B cell (primary cell): ENCODE measurements around the gene CFAP20DC. TPM values are rescaled to one million over a fixed set of nuclear protein-coding genes. Genes with fewer than 3 reads are reported as not detected.
"Not testable (repeated sequence)": the region's sequence is repeated elsewhere in the genome, so short reads cannot be mapped to it uniquely, and the experiment has no call there.

Experiments used
- ATAC-seq: fragments of 200-7000 bp; cut with Tn5 transposase; one replicate; pipeline ENCODE4 v1.10.0; 2021; ENCODE audit warnings: low read depth, mild to moderate bottlenecking, moderate number of reproducible peaks, moderate library complexity
- CTCF ChIA-PET: fragments of 350-600 bp; sonication (Branson Sonifier 250); formaldehyde crosslinking; loops from one replicate; lab custom pipeline; 2021; ENCODE audit warnings: antibody characterized with exemption, inconsistent platforms; lab: Charles Lee
- POLR2A ChIA-PET: fragments of 350-600 bp; sonication (Branson Sonifier 250); formaldehyde crosslinking; loops from one replicate; lab custom pipeline; 2021; ENCODE audit warnings: antibody characterized with exemption; lab: Charles Lee
- DNase-seq: peaks from one replicate; pipeline ENCODE4 v3.0.0; 2013
- H2AFZ ChIP-seq: 2 replicates; pipeline ENCODE4 v1.6.1; 2012; ENCODE audit warnings: mild to moderate bottlenecking, low read depth, low read length; ENCODE audit not compliant: insufficient read depth, poor library complexity, severe bottlenecking
- H3K27ac ChIP-seq, 2 donors: 1 replicate in 1 of 2; 2 replicates in 1 of 2; pipeline ENCODE4 v1.5.1; 2012 to 2013; ENCODE audit warnings: low read length in 2 of 2, mild to moderate bottlenecking in 2 of 2, moderate library complexity in 1 of 2
- H3K27me3 ChIP-seq, 4 experiments: fragments of 200-600 bp in 1 of 4; sonication (generic) in 1 of 4; replicated peaks in 1 of 4; 1 replicate in 2 of 4; 2 replicates in 2 of 4; pipeline versions ENCODE4 v1.6.1 to v1.7.0; 2013 to 2016; ENCODE audit warnings: low read length in 3 of 4, mild to moderate bottlenecking in 2 of 4, mixed read lengths in 1 of 4, moderate library complexity in 1 of 4; ENCODE audit not compliant: insufficient read depth in 4 of 4, control insufficient read depth in 3 of 4; ENCODE audit errors: control extremely low read depth in 1 of 4
- H3K36me3 ChIP-seq, 2 experiments: replicated peaks in 1 of 2; 1 replicate in 1 of 2; 2 replicates in 1 of 2; pipeline versions ENCODE4 v1.6.1 to v1.7.1; 2013; ENCODE audit warnings: low read length in 1 of 2; ENCODE audit not compliant: insufficient read depth in 2 of 2, control insufficient read depth in 1 of 2; ENCODE audit errors: control extremely low read depth in 1 of 2, extremely low read depth in 1 of 2
- H3K4me1 ChIP-seq, 2 donors: fragments of 200-600 bp in 1 of 2; sonication (generic) in 1 of 2; 1 replicate in 1 of 2; 2 replicates in 1 of 2; pipeline versions ENCODE4 v1.5.1 to v1.6.1; 2013 to 2017; ENCODE audit warnings: low read length in 2 of 2; ENCODE audit not compliant: control insufficient read depth in 2 of 2, insufficient read depth in 2 of 2
- H3K4me2 ChIP-seq: replicated peaks from 2 replicates; pipeline ENCODE3; 2012; ENCODE audit warnings: mild to moderate bottlenecking, low read depth, low read length; ENCODE audit not compliant: poor library complexity, severe bottlenecking
- H3K4me3 ChIP-seq, 5 experiments: fragments of 200-600 bp in 1 of 5; sonication (generic) in 1 of 5; 1 replicate in 3 of 5; 2 replicates in 2 of 5; pipeline versions ENCODE4 v1.5.1 to v1.7.0; 2011 to 2016; ENCODE audit warnings: low read length in 4 of 5, mild to moderate bottlenecking in 4 of 5, low read depth in 2 of 5, control low read depth in 1 of 5, moderate library complexity in 1 of 5; ENCODE audit not compliant: insufficient read depth in 1 of 5; ENCODE audit errors: control extremely low read depth in 1 of 5, extremely low read depth in 1 of 5
- H3K79me2 ChIP-seq: fragments of 200-600 bp; sonication (generic); one replicate; pipeline ENCODE4 v1.6.0; 2016; ENCODE audit warnings: low read length; ENCODE audit not compliant: control insufficient read depth, insufficient read depth
- H3K9ac ChIP-seq: fragments of 200-600 bp; sonication (generic); 2 replicates; pipeline ENCODE4 v1.6.1; 2017; ENCODE audit warnings: mild to moderate bottlenecking, low read length, moderate library complexity
- H3K9me3 ChIP-seq, 3 donors: one replicate each; pipeline versions ENCODE4 v1.6.1 to v1.7.1; 2013; ENCODE audit warnings: low read length in 2 of 3; ENCODE audit not compliant: control insufficient read depth in 2 of 3, insufficient read depth in 1 of 3; ENCODE audit errors: control extremely low read depth in 1 of 3
- H4K20me1 ChIP-seq: 2 replicates; pipeline ENCODE4 v1.6.0; 2012; ENCODE audit warnings: mild to moderate bottlenecking, low read length; ENCODE audit not compliant: insufficient read depth, control insufficient read depth, poor library complexity, severe bottlenecking
- H3K27ac Mint-ChIP-seq: one replicate; pipeline ENCODE4 v1.8.0; 2021; ENCODE audit warnings: mixed read lengths
- H3K27me3 Mint-ChIP-seq: one replicate; pipeline ENCODE4 v1.8.0; 2021; ENCODE audit warnings: mixed read lengths
- H3K4me1 Mint-ChIP-seq: one replicate; pipeline ENCODE4 v1.8.0; 2021; ENCODE audit warnings: mixed read lengths
- H3K4me3 Mint-ChIP-seq: one replicate; pipeline ENCODE4 v1.8.0; 2021; ENCODE audit warnings: mixed read lengths
- H3K9me3 Mint-ChIP-seq: one replicate; pipeline ENCODE4 v1.8.0; 2022; ENCODE audit warnings: mixed read lengths; ENCODE audit not compliant: insufficient read depth
- CTCF ChIP-seq: fragments of 200-600 bp; IDR thresholded peaks from one replicate; pipeline ENCODE4 v1.8.0; 2022; ENCODE audit warnings: antibody characterized with exemption, mild to moderate bottlenecking
- EZH2 ChIP-seq: IDR thresholded peaks from 2 replicates; pipeline ENCODE4 v1.6.1; 2012; ENCODE audit warnings: borderline replicate concordance, low read depth, mild to moderate bottlenecking, moderate library complexity, low read length; ENCODE audit not compliant: insufficient read depth, poor library complexity, severe bottlenecking
- WGBS: methylation state at CpG from one replicate; pipeline ENCODE4 v1.1.5; 2013; ENCODE audit warnings: missing lambda C conversion rate; ENCODE audit not compliant: insufficient coverage; 5-methylcytosine and 5-hydroxymethylcytosine counted together
- intact Hi-C: fragments of 100-400 bp; cut with micrococcal nuclease; formaldehyde crosslinking; loops from one replicate; pipeline ENCODE4 v1.10.0; 2022
- polyA plus RNA-seq: library from polyadenylated mRNA; depleted of rRNA; stranded (reverse); fragments of >200 nt; gene quantifications from 2 replicates; pipeline ENCODE4 v1.2.3, GENCODE V29; 2012
- total RNA-seq, 2 donors: library from RNA; stranded (reverse); fragments of 120-200 nt in 1 of 2; gene quantifications; 1 replicate in 1 of 2; 2 replicates in 1 of 2; pipeline versions ENCODE4 v1.2.3 to v1.2.4, GENCODE V29; 2013 to 2022

The CFAP20DC gene
- total and polyA plus RNA-seq, 2 donors (not counting 1 experiment from before 2014, with no cell fraction given): 0.27 to 1.2 TPM

DNA sequence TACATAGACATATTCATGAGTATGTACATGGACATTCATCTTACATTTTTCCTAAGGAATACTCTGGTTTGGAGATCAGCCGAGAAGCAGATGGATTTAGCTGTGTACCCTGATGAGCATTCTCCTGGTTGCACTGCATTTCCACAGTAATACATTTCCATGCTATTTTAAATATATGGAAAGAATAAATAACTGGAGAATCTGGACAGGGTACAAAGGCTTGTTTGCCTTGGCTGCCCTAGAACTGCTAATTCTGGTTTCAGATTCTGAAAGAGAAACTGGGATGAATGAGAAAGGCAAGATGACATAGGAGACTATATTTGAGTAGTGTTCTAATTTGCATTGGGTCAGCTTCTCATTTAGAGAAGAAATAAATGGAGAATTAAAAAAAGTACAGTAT lies 192.4 kb downstream of the CFAP20DC start:
- TF ChIP-seq EZH2: no peak
- TF ChIP-seq CTCF: no peak
- DNase-seq: no peak
- Histone ChIP-seq H3K27me3 (no peaks in the 10 kb centered on the region), H2AFZ (no peak overlapping the region), H3K4me1 (peaks cover 5 to 13% of the 10 kb centered on the region in 2 donors), H3K4me3 (no peak overlapping the region), H3K36me3 (no peaks in the 10 kb centered on the region), H3K4me2 (peak overlapping the region; percentile 17), H3K27ac (no peak overlapping the region), H3K9me3 (no peaks in the 10 kb centered on the region), H3K79me2 (no peaks in the 10 kb centered on the region), H3K9ac (no peak overlapping the region), H4K20me1 (no peaks in the 10 kb centered on the region)
- WGBS: no CpG with 5 or more reads among the region's 1 CpG
- H3K27ac Mint-ChIP-seq: no peak overlapping the region
- ATAC-seq: no peak
- H3K27me3 Mint-ChIP-seq: no peaks in the 10 kb centered on the region
- no peak overlapping the region for H3K4me3 Mint-ChIP-seq
- POLR2A ChIA-PET: no interaction called here
- H3K4me1 Mint-ChIP-seq: peaks cover 22% of the 10 kb centered on the region
- intact Hi-C loops: no loop called here
- H3K9me3 Mint-ChIP-seq: no peaks in the 10 kb centered on the region
- CTCF ChIA-PET: no interaction called here

DNA sequence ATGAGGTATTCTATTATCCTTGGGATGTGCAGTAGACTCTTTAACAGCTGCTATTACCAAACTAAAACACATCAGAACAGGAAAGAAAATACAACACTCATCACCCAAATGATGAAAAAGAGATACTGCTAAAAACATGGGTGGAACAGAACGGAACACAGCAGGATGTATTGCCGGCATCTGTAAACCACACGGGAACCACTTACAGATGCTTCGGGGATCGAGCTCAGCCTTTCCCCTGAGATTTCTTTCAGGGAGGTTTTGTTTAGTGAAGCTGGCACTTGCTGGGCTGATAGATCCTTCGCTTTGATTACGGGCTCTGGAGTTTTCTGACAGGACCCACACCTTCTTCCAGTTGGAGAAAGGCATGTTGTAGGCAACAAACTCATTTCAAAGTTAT lies 201.0 kb downstream of the CFAP20DC start:
- Histone ChIP-seq H3K9ac (no peak overlapping the region), H3K36me3 (no peaks in the 10 kb centered on the region), H2AFZ (no peak overlapping the region), H3K4me1 (no peaks in the 10 kb centered on the region), H3K27me3 (no peaks in the 10 kb centered on the region), H3K9me3 (no peaks in the 10 kb centered on the region), H4K20me1 (no peaks in the 10 kb centered on the region), H3K27ac (no peak overlapping the region), H3K4me3 (no peak overlapping the region), H3K4me2 (no peak overlapping the region), H3K79me2 (no peaks in the 10 kb centered on the region)
- ChIA-PET CTCF (no interaction called here), POLR2A (no interaction called here)
- ATAC-seq: no peak
- Mint-ChIP-seq H3K27me3 (peaks cover 3% of the 10 kb centered on the region), H3K9me3 (no peaks in the 10 kb centered on the region), H3K4me3 (no peak overlapping the region), H3K4me1 (peaks cover 4% of the 10 kb centered on the region), H3K27ac (no peak overlapping the region)
- intact Hi-C loops: no loop called here
- 13% methylated on average over 7 of the region's 7 CpGs for WGBS
- no peak for DNase-seq
- no peak for TF ChIP-seq CTCF
- TF ChIP-seq EZH2: no peak

- H3K4me3 Mint-ChIP-seq, H3K4me1 Mint-ChIP-seq, H2AFZ ChIP-seq, H3K4me1 ChIP-seq, DNase-seq, CTCF ChIA-PET, H3K36me3 ChIP-seq, H3K27me3 Mint-ChIP-seq, H4K20me1 ChIP-seq, H3K9me3 ChIP-seq, intact Hi-C loops, ATAC-seq, H3K4me3 ChIP-seq, H3K27me3 ChIP-seq, H3K9me3 Mint-ChIP-seq, H3K27ac Mint-ChIP-seq, POLR2A ChIA-PET, H3K4me2 ChIP-seq, H3K79me2 ChIP-seq, H3K27ac ChIP-seq, H3K9ac ChIP-seq: not testable (repeated sequence)
- 97% methylated on average over 5 of the region's 34 CpGs for WGBS
These were observed 207.6 kb downstream of the CFAP20DC start for GRCh38 chr3:58842050-58842747.
